Lung microvascular endothelial cell (primary cell): ENCODE data around the gene CCR8. TPM values are rescaled to one million over a fixed set of nuclear protein-coding genes. Genes with fewer than 3 reads are reported as not detected.
"Not testable (repeated sequence)": the region's sequence is repeated elsewhere in the genome, so short reads cannot be mapped to it uniquely, and the experiment has no call there.

ENCODE experiments used
- DNase-seq, 2 donors: peaks; one replicate each; pipeline versions ENCODE4 v3.0.0 to v3.0.0-alpha.2; 2010; ENCODE audit warnings: low read depth in 2 of 2
- total RNA-seq: library from RNA; depleted of rRNA; stranded (reverse); fragments of >200 nt; gene quantifications from 2 replicates; pipeline ENCODE4 v1.2.1, GENCODE V29; 2014

The CCR8 gene
- total RNA-seq, 1 donor from 2014 or later: not detected

DNA sequence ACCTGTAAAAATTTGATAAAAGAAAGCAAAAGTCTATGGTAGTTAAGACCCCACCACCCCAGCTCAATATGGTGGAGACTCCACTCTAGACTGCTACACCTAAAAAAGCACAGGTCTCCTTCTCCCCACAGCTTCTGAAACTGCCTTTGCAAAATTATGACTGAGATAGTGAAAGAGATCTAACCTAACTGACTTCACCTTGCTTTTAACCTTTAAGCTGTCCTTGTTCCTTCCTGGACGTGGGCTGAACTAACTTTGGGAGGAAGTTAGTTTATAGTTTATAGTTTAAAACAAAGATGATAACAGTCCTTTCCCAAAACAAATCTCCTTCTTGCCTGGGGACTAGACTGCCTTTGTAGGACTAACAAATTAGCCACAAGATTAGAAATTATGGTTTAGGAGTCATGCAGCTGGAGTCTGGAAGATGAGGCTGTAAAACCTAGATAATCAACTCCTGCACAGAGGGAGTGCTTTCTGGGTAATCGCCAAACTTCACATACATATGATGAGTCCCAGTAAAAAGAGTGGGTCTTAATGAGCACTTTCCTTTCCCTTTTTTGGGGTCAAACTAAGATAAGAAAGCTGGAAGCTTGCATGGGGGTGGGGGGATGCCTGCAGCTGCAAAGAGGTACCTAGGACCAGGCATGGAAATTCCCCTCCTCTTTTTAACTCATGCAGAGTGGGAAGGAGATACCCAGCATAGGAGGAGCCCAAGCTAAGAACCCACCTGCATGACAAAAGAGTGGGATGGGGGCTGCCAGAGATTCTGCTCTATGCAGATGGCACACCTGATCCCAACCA is 17.5 kb downstream of the CCR8 start:
- no peak for DNase-seq

DNA sequence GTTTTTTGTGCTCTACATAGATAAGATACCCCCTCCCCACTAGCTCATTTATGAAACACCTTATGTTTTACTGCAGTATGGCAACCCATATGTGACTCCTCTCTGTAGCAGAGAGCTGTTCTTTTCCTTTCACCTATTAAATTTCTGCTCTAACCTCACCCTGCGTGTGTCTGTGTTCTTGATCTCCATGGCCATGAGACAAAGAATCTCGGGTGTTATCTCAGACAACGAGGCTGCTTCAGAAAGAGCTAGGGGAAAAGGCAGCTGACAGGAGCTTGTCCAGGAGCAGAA is 18.0 kb downstream of the CCR8 start:
- DNase-seq: no peak

DNA sequence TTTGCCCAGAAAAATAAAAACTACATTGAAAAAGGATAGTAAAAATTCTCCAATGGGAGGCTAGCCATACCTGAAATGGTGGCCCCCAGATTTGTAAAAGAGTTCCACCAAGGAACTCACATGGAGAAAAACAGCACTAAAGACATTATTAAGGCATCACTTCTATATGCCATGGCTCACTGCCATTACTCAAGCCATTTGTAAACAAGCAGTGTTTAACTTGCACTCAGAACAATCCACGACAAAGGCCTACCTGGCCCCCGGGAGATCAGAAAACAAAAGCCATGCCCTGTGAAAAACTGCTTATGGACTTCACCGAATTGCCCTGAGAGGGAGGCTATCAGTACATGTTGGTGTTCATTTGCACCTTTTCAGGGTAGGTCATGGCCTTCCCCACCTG is 19.6 kb downstream of the CCR8 start:
- no peak for DNase-seq

DNA sequence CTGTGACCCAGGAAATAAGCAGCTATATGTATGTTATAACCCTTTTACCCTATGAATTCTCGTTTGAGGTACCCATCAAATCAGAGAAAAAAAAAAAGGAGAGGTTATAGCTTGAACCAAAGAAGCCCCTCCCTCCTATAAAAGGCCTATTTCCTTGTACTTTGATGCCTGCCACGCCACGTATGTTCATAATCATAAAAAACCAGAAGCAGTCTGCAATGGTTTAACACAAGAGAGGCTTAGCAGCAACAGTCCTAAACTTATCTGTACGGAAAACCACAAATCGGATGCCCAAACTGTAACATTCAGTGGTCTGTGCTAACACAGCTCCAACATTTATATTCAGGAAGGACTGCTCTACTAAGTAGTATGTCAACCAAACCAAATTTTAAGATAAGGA is 21.2 kb downstream of the CCR8 start:
- DNase-seq: no peak

DNA sequence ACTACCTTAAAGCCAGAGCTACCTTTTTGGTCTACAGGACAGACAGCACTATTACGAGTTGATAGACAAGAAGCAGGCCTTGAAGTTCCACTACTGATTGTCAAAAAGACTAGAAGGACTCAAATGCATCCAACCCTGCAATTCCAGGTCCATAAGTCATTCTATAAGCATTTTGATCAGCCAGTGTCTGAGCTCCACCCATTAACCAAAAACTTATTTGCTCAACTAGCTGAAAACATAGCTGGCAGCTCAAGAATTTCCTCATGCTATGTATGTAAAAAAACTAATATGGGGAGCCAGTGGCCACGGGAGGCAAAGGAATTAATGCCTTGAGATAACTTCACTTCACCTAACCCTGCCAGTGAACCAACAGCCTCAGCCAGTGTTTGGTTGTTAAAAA is 21.6 kb downstream of the CCR8 start:
- DNase-seq: not testable (repeated sequence)

DNA sequence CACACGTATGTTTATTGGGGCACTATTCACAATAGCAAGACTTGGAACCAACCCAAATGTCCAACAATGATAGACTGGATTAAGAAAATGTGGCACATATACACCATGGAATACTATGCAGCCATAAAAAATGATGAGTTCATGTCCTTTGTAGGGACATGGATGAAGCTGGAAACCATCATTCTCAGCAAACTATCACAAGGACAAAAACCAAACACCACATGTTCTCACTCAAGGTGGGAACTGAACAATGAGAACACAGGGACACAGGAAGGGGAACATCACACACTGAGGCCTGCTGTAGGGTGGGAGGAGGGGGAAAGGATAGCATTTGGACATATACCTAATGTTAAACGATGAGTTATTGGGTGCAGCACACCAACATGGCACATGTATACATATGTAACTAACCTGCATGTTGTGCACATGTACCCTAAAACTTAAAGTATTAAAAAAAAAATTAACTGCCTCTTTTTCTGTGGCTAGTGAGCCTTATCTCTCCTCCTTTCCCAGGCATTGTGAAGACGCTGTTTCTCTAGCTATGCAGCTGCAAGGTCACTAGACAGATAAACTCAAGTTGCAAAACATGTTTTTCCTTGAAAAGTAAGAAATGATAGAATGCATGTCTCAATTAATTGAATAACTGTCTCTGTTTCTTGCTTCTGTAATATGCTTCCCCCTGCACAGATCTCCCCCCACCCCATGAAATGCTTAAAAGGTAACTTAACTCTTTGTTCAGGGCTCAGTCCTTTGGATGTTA is 23.8 kb downstream of the CCR8 start:
- DNase-seq: not testable (repeated sequence)

DNA sequence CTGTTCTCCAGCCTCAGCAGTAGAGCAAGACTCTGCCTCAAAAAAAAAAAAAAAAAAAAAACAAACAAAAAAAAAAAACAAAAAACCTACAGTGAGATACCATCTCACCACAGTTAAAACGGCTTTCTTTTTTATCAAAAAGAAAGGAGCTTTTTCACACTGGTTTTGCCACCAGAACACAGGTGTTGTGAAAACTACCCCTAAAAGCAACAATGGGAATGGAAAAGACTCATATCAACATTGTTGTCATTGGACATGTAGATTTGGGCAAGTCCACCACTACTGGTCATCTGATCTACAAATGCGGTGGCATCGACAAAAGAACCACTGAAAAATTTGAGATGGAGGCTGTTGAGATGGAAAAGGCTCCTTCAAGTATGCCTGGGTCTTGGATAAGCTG is 28.8 kb downstream of the CCR8 start:
- DNase-seq: no peak

DNA sequence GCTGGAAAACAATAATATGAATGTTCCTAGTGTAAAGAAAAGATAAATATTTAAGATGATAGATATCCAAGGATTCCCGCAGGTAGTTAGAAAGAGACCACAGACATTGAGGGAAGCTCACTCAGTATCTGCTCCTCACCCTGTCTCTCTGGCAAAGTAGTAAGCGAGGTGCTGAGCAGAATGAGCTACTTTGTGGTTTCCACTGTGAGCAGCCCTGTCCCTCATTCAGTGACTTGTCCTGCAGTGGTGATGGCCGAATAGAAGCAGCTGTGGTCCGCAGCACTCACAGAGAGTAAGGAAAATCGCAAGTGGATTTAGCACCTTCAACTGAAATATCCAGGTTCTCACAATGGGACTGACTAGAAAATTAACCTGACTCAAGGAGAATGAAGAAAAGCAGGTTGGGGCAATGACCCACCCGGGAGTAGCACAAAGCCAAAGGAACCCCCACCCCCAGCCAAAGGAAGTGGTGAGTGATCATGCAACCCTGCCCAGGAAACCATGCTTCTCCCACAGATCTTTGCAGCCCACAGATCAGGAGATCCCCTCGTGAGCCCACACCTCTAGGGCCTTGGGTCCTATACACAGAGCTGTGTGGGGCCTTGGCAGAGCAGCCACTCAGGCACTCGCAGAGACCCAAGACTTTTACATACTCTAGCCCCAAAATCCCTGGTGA is 31.9 kb downstream of the CCR8 start:
- DNase-seq: no peak

DNA sequence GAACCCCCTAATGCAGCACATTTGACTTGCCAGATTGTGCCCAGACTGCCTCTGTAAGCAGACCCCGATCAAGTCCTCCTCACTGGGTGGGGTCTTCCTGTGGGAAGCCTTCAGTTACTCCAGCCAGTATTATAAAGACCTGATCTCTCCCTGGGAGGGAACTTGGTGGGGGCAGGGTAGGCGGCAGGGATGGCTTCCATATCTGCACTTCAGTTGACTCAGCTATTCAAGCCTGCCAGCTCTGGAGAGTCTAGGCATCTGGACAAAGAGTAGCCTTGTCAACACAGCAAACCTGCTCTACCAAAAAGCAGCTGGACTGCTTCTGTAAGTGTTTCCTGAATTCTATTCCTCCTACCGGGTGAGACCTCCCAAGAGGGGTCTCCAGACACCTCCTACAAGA is 32.7 kb downstream of the CCR8 start:
- DNase-seq: no peak

DNA sequence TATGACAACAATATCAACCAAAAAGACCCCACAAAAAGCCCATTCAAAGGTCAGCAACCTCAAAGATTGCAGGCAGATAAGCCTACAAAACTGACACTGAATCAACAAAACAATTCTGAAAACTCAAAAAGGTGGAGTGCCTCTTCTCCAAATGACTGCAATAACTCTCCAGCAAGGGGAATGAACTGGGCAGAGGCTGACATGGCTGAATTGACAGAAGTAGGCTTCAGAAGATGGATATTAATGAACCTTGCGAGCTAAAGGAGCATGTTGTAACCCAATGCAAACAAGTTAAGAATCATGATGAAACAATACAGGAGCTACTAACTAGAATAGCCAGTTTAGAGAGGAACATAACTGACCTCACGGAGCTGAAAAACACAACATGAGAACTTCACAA is 33.3 kb downstream of the CCR8 start:
- DNase-seq: no peak

DNA sequence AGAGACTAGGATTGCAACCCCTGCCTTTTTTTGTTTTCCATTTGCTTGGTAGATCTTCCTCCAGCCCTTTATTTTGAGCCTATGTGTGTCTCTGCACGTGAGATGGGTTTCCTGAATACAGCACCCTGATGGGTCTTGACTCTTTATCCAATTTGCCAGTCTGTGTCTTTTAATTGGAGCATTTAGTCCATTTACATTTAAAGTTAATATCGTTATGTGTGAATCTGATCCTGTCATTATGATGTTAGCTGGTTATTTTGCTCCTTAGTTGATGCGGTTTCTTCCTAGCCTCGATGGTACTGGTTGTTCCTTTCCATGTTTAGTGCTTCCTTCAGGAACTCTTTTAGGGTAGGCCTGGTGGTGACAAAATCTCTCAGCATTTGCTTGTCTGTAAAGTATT is 40.9 kb downstream of the CCR8 start:
- not testable (repeated sequence) for DNase-seq

DNA sequence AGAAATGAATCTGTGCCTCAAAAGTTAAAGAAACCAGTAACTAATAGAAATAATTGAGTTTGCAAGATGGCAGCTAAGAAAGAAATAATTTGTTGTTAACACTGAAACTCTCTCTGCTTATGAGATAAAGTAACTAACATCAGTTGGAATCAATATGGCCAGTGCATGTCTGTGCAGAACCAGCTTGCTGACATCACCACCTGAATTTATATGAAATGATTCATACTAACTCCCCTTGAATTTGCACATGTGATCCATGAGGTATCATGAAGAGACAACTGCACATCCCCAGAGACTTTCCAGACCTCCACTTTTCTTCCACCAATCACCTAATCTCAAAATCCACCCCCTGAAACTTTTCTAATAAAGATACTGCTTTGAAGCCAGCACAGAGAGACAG is 43.3 kb downstream of the CCR8 start:
- DNase-seq: no peak

DNA sequence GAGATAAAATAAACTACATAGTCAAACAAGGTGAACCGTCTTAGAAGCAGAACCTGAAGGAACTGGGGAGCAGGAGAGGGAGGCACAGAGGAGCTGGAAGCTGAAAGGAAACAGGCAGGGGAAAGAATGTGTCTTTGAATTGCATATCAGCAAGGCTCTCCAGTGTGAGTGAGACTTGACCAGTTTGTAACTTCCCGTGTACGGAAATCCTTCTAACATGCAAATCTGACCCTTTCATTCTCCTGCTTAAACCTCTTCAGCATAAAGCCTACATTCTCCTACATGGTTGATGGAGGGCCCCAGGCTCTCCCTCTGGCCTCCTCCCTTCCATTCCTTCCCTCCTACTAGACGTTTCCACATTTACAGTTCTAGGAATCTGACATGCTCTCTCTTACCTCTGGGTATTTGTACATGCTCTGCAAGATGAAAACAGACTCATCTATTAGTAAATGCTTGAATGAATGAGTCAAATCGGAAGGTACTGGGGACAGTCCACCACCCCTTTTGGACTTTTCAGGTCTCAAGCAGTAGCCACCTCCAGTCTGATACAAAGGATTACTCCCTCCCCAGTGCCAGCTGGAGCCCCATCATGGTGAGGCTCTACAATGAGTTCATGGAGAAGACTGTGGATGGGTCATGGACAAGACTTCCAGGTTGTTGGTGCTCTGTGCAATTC is 47.6 kb downstream of the CCR8 start:
- peak in 1 of 2 donors; percentile 61 for DNase-seq

DNA sequence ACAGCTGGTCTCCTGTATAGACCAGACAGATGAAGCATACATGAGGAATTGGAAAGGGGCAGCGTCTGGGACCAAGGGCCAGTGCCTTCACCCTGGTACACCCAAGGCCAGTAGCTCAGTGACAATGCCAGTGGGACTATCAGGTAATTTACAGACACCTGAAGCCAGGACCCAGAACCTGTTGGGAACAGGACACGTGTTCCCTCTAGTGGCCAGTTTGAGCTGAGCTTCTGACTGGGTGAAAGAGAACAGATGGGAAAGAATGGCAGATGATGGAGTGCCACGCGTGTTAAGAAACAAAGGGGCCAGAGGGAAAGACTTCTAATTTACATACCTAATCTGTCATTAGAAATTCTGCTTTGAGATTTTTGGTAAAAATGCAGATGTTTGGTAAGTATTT is 48.6 kb downstream of the CCR8 start:
- DNase-seq: peak; percentile 42 to 60

DNA sequence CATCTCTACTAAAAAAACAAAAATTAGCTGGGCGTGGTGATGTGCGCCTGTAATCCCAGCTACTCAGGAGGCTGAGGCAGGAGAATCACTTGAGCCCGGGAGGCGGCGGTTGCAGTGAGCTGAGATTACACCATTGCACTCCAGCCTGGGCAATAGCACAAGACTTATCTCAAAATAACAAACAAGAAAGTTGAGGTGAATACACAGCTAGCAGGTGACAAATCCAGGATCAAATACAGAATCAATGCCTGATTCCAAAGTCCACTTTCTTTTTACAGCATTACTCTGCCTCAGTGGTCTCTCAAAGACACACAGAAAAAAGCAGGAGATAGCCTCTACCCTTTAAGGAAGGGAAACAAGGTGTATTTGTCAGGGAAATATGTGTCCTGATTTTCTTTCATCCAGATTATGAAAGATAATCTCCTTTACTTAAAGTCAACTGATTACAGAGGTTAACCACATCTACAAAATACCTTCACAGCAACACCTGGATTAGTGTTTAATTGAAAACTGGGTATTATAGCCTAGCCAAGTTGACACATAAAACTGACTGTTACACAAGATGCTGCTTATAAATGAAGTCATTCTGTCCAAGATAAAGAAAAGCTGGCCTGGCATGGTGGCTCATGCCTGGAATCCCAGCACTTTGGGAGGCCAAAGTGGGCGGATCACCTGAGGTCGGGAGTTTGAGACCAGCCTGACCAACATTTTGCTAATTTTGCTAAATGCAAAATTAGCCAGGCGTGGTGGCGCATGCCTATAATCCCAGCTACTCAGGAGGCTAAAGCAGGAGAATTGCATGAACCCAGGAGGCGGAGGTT is 49.7 kb downstream of the CCR8 start:
- DNase-seq: no peak

DNA sequence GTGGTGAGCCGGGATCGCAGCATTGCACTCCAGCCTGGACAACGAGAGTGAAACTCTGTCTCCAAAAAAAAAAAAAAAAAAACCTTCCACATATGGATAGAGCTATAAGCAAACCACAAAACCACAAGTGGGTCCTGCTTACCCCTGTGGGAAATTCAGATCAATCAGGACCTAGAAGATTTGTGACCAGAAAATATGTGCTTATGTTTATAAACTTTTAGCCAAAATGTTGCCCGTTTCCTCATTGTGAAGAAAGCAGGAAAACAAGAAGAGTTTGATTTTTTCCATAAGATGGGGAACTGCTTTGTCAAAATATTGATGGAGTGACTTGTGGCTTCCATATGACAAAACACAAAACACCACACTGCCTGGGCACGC is 50.3 kb downstream of the CCR8 start:
- no peak for DNase-seq

DNA sequence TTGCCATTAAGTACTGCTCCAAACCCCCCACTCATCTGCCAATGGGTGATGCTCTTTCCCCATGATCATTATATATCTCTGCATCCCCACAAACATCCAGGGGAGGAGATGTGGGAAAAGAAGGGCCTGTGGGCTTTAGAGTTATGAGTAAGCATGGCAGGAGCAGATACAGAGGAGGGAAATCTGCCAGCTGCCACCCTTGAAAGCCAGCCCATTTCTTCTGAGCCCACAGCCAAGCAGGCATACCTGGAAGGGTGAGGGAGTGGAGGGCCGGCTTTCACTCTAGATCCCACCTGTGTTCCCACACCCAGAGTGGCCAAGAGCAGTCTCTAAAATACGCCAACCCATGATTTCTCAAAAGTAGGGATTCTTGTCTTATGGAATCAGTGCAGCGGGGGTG is 51.9 kb downstream of the CCR8 start:
- no peak for DNase-seq
